K562 (cell line): ENCODE results near the gene ADSS1.

Experiments used
- ADNP ChIP-seq: fragments of 200-800 bp; sonication (Bioruptor generic); IDR thresholded peaks from 2 replicates; pipeline ENCODE4 v1.6.1; 2016; ENCODE audit warnings: missing genetic modification characterization, missing compliant biosample characterization
- BRD9 ChIP-seq: fragments of 450-650 bp; IDR thresholded peaks from 2 replicates; pipeline ENCODE4 v1.6.1; 2018; ENCODE audit warnings: low read depth; ENCODE audit not compliant: partially characterized antibody
- BRF1 ChIP-seq: IDR thresholded peaks from 3 replicates; pipeline ENCODE4 v1.6.1; 2011; ENCODE audit warnings: borderline replicate concordance, mild to moderate bottlenecking; ENCODE audit not compliant: insufficient read length; ENCODE audit errors: extremely low read depth
- E2F6 ChIP-seq, 2 experiments: IDR thresholded peaks; 2 replicates each; pipeline ENCODE4 v1.6.1; 2011; ENCODE audit warnings: borderline replicate concordance in 1 of 2, control low read depth in 1 of 2, low read depth in 1 of 2, low read length in 1 of 2, mild to moderate bottlenecking in 1 of 2, mixed read lengths in 1 of 2, moderate library complexity in 1 of 2; ENCODE audit not compliant: insufficient read depth in 1 of 2, insufficient read length in 1 of 2, poor library complexity in 1 of 2, severe bottlenecking in 1 of 2; ENCODE audit errors: extremely low read depth in 1 of 2
- E2F8 ChIP-seq: fragments of 450-650 bp; IDR thresholded peaks from 2 replicates; pipeline ENCODE4 v1.7.1; 2018; ENCODE audit warnings: mild to moderate bottlenecking, low read depth; ENCODE audit not compliant: partially characterized antibody
- EZH2 ChIP-seq: IDR thresholded peaks from 2 replicates; pipeline ENCODE4 v1.6.1; 2012; ENCODE audit warnings: low read depth, mild to moderate bottlenecking, inconsistent platforms, low read length, borderline replicate concordance
- FOS ChIP-seq: IDR thresholded peaks from 3 replicates; pipeline ENCODE4 v1.6.1; 2011; ENCODE audit not compliant: insufficient read length; ENCODE audit errors: extremely low read depth
- NCOA2 ChIP-seq, 2 experiments: fragments of 450-650 bp; IDR thresholded peaks; 2 replicates each; pipeline ENCODE4 v1.6.1; 2018; ENCODE audit warnings: mild to moderate bottlenecking in 2 of 2, moderate library complexity in 1 of 2; ENCODE audit not compliant: partially characterized antibody in 2 of 2
- RBM15 ChIP-seq: fragments of 200-400 bp; formaldehyde crosslinking; IDR thresholded peaks from 2 replicates; pipeline ENCODE4 v1.6.1; 2018; ENCODE audit warnings: mild to moderate bottlenecking, low read length, moderate library complexity; ENCODE audit not compliant: insufficient read depth
- TBL1XR1 ChIP-seq, 2 experiments: IDR thresholded peaks; 2 replicates each; pipeline ENCODE4 v1.6.1; 2012; ENCODE audit warnings: improper control_type of control experiment in 2 of 2, low read length in 2 of 2, mild to moderate bottlenecking in 1 of 2
- ZBTB49 ChIP-seq: sonication (generic); formaldehyde crosslinking; IDR thresholded peaks from 2 replicates; pipeline ENCODE4 v1.8.0; 2022; ENCODE audit warnings: missing genetic modification reagents, mild to moderate bottlenecking, borderline replicate concordance
- ZC3H8 ChIP-seq: fragments of 450-650 bp; IDR thresholded peaks from 2 replicates; pipeline ENCODE4 v1.6.1; 2017
- ZFP1 ChIP-seq: fragments of 450-650 bp; formaldehyde crosslinking; IDR thresholded peaks from 2 replicates; pipeline ENCODE4 v1.4.0; 2020; ENCODE audit warnings: mild to moderate bottlenecking, mixed read lengths

- TF ChIP-seq EZH2: no peak
- TF ChIP-seq ZC3H8: no peak
- TF ChIP-seq ZBTB49: no peak
- no peak for TF ChIP-seq E2F8
- no peak for TF ChIP-seq ADNP
- no peak for TF ChIP-seq BRD9
- TF ChIP-seq TBL1XR1 (IDR thresholded peaks at IDR 0.05; ENCODE audit: low read length in 2 of 2): no peak
- no peak for TF ChIP-seq BRF1
- TF ChIP-seq NCOA2 (IDR thresholded peaks at IDR 0.05; ENCODE audit: partially characterized antibody in 2 of 2): no peak
- TF ChIP-seq FOS: no peak
- TF ChIP-seq ZFP1: no peak
- TF ChIP-seq E2F6 (IDR thresholded peaks at IDR 0.05; ENCODE audit: borderline replicate concordance in 1 of 2, extremely low read depth in 1 of 2, insufficient read depth in 1 of 2, insufficient read length in 1 of 2, low read depth in 1 of 2, low read length in 1 of 2, poor library complexity in 1 of 2, severe bottlenecking in 1 of 2): no peak
- TF ChIP-seq RBM15: no peak
Observed at GRCh38 chr14:104755621-104756020, 31.6 kb downstream of the ADSS1 start.
